ENCODE data around the gene TFG.

DNA sequence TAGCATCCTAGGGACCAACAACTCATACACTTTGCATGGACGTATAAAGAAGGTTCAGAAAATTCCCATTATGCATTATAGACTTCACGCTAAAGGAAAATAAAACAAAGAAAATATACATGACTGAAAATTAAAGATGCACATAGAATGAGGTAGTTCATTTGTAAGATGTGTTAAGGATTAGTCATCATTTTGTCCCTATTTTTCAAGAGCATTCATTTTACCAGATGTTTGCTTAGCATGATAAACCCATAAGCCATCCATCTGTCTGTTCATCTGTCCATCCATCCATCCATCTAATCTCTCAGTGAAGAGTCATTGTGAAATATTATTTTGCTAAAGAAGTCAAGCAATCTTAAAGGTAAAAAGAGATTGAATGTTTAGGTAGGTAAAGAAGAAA, 80.3 kb downstream of the TFG start:
- TF ChIP-seq, protein P1, sequence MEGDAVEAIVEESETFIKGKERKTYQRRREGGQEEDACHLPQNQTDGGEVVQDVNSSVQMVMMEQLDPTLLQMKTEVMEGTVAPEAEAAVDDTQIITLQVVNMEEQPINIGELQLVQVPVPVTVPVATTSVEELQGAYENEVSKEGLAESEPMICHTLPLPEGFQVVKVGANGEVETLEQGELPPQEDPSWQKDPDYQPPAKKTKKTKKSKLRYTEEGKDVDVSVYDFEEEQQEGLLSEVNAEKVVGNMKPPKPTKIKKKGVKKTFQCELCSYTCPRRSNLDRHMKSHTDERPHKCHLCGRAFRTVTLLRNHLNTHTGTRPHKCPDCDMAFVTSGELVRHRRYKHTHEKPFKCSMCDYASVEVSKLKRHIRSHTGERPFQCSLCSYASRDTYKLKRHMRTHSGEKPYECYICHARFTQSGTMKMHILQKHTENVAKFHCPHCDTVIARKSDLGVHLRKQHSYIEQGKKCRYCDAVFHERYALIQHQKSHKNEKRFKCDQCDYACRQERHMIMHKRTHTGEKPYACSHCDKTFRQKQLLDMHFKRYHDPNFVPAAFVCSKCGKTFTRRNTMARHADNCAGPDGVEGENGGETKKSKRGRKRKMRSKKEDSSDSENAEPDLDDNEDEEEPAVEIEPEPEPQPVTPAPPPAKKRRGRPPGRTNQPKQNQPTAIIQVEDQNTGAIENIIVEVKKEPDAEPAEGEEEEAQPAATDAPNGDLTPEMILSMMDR (IDR thresholded peaks at IDR 0.05) = no peak
- no peak for TF ChIP-seq POLR2A (IDR thresholded peaks at IDR 0.05)

All from thyroid gland (tissue), 4 donors.